GM21360 (cell line): ENCODE data around the gene DENND6B.

Experiments
- ATAC-seq: cut with Tn5 transposase; IDR thresholded peaks from one replicate; pipeline ENCODE4 v1.9.1; 2021; ENCODE audit warnings: mild to moderate bottlenecking, moderate library complexity; ENCODE audit not compliant: unreplicated experiment

DENND6B gene

DNA sequence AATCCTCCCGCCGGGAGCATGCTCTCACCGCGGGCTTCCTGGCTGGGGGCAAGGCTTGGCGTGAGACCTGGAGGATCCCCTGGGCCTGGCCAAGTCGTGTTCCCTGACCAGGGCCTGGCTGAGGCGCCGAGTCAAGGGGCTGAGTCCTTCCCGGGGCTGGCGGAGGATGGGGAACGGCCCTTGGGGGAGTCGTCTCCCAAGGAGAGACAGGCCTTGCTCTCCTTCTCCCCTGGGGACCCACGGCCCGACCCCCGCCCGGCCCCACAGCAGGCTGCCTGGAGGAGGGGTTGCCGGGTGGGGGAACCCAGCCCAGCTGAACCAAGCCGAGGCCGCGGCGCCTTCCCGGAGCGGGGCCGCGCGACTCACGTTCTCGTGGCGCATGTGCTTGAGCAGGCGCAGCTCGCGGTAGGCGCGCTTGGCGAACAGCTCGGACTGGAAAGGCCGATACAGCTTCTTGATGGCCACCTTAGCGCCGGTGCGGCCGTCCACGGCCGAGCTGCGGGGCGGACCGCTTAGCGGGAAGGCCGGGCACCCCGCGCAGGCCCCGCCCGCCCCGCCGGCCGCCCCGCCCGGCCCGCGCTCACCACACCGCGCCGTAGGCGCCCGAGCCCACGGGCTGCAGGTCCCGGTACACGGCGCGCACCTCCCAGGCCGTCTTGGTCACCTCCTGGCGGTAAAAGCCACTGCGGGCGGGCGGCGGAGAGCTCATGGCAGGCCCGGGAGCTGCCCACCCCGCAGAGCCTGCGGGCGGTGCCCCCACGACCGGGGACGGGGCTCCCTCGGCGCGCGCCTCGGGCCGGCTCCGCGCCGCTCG is 65.8 kb downstream of the DENND6B start:
- ATAC-seq, result no peak

DNA sequence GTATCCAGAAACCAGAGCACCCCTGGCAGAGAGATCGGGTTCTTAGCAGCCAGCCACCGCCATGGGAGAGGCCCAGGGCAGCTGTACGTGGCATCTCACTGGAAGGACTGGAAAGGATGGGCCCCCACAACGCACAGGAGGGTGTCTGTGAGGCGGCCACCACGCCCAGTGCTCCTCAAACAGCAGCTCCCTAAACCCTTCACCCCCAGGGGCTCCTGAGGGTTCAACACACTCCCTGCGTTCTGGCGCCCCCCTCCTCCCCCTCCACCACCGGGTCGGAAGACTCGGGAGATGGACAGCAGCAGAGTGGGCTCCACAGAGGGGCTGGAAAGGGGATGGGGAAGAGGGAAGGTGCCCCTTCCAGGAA is 66.4 kb downstream of the DENND6B start:
- ATAC-seq, result no peak

DNA sequence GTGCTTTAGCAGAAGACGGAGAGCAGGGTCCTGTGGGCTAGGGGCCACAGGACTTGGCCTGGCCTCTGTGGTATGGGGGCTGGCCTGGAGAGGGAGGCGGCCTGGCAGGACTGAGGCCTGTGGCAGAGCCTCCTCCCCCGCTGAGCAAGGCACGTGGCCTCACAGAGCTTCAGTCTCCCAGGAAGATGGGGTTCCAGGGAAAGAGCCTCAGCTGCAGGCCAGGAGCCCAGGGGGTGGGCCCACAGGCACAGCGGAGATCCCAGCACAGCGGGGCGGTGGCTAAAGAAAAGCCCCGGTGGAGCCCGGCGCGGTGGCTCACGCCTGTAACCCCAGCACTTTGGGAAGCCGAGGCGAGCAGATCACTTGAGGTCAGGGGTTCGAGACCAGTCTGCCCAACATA is 67.5 kb downstream of the DENND6B start:
- no peak for ATAC-seq
